H1 (cell line): ENCODE data around the gene MTM1. TPM values are rescaled to one million over a fixed set of nuclear protein-coding genes. Genes with fewer than 3 reads are reported as not detected.

Experiments
- CTCF ChIA-PET: fragments of 300-600 bp; sonication (Branson Sonifier 250); formaldehyde crosslinking; loops from one replicate; lab custom pipeline; 2021; ENCODE audit not compliant: partially characterized antibody; lab: Charles Lee
- POLR2A ChIA-PET: fragments of 300-600 bp; sonication (Branson Sonifier 250); formaldehyde crosslinking; loops from one replicate; lab custom pipeline; 2021; ENCODE audit warnings: inconsistent platforms; ENCODE audit not compliant: partially characterized antibody; lab: Charles Lee
- DNase-seq, 2 experiments: peaks; one replicate each; pipeline versions ENCODE4 v3.0.0 to v3.0.0-alpha.2; 2010 to 2022; ENCODE audit warnings: low spot score in 2 of 2, low read depth in 1 of 2, mixed read lengths in 1 of 2
- FAIRE-seq: peaks from 2 replicates; lab custom pipeline; 2011; peaks lifted over from hg19 to GRCh38; lab: Jason Lieb, UNC
- H2AFZ ChIP-seq: 2 replicates; pipeline ENCODE4 v1.8.1; 2012; ENCODE audit warnings: low read length, inconsistent platforms
- H2AK5ac ChIP-seq: 2 replicates; pipeline ENCODE4 v1.6.1; 2013; ENCODE audit warnings: low read depth, low read length
- H2BK120ac ChIP-seq: replicated peaks from 2 replicates; pipeline ENCODE3; 2013; ENCODE audit warnings: low read depth, low read length, inconsistent platforms
- H2BK12ac ChIP-seq: 2 replicates; pipeline ENCODE4 v1.6.1; 2013; ENCODE audit warnings: low read depth, low read length
- H2BK15ac ChIP-seq: 2 replicates; pipeline ENCODE4 v1.6.1; 2013; ENCODE audit warnings: low read length
- H2BK20ac ChIP-seq: 2 replicates; pipeline ENCODE4 v1.6.1; 2013; ENCODE audit warnings: low read length
- H2BK5ac ChIP-seq: 2 replicates; pipeline ENCODE4 v1.6.1; 2013; ENCODE audit warnings: low read depth, low read length
- H3K14ac ChIP-seq: 2 replicates; pipeline ENCODE4 v1.6.1; 2013; ENCODE audit warnings: inconsistent platforms; ENCODE audit not compliant: insufficient read length
- H3K18ac ChIP-seq: 2 replicates; pipeline ENCODE4 v1.6.1; 2013; ENCODE audit warnings: low read length; ENCODE audit errors: extremely low read depth
- H3K23ac ChIP-seq: 2 replicates; pipeline ENCODE4 v1.6.1; 2013; ENCODE audit warnings: inconsistent platforms; ENCODE audit not compliant: insufficient read length
- H3K23me2 ChIP-seq: 2 replicates; pipeline ENCODE4 v1.6.1; 2013; ENCODE audit warnings: low read depth, low read length
- H3K27ac ChIP-seq: 2 replicates; pipeline ENCODE4 v1.6.1; 2011; ENCODE audit warnings: low read depth, low read length, inconsistent platforms
- H3K27me3 ChIP-seq, 4 experiments: replicated peaks in 1 of 4; 1 replicate in 1 of 4; 2 replicates in 3 of 4; pipeline versions ENCODE4 v1.6.1 to v1.8.1; 2011 to 2013; ENCODE audit warnings: low read length in 3 of 4, mild to moderate bottlenecking in 3 of 4, inconsistent platforms in 2 of 4, mixed read lengths in 2 of 4, moderate library complexity in 1 of 4; ENCODE audit not compliant: control insufficient read depth in 3 of 4, insufficient read depth in 3 of 4; ENCODE audit errors: extremely low read depth in 1 of 4
- H3K36me3 ChIP-seq, 4 experiments: 2 replicates each; pipeline versions ENCODE4 v1.6.1 to v1.8.1; 2011 to 2013; ENCODE audit warnings: mild to moderate bottlenecking in 4 of 4, low read length in 3 of 4, moderate library complexity in 2 of 4, control low read depth in 1 of 4, inconsistent platforms in 1 of 4; ENCODE audit not compliant: insufficient read depth in 4 of 4, control insufficient read depth in 2 of 4
- H3K4ac ChIP-seq: replicated peaks from 2 replicates; pipeline ENCODE3; 2013; ENCODE audit warnings: low read length, low read depth, mixed read lengths, inconsistent platforms; ENCODE audit not compliant: insufficient read length
- H3K4me1 ChIP-seq, 4 experiments: replicated peaks in 1 of 4; 1 replicate in 1 of 4; 2 replicates in 3 of 4; pipeline versions ENCODE4 v1.6.1 to v1.8.1; 2011 to 2013; ENCODE audit warnings: low read length in 3 of 4, inconsistent platforms in 2 of 4, mixed read lengths in 1 of 4; ENCODE audit not compliant: insufficient read depth in 4 of 4, control insufficient read depth in 3 of 4
- H3K4me2 ChIP-seq, 2 experiments: 2 replicates each; pipeline versions ENCODE4 v1.6.1 to v1.8.1; 2011 to 2013; ENCODE audit warnings: low read depth in 2 of 2, low read length in 2 of 2, control low read depth in 1 of 2, inconsistent platforms in 1 of 2, mild to moderate bottlenecking in 1 of 2; ENCODE audit not compliant: insufficient read depth in 1 of 2
- H3K4me3 ChIP-seq, 4 experiments: fragments of 200-600, 300-600 bp in 1 of 4; sonication (generic), shearing (Covaris generic), sonication (Bioruptor Twin) in 1 of 4; 2 replicates each; pipeline versions ENCODE4 v1.5.1 to v1.8.1; 2011 to 2016; ENCODE audit warnings: low read length in 4 of 4, low read depth in 3 of 4, control low read depth in 2 of 4, inconsistent platforms in 2 of 4, mild to moderate bottlenecking in 2 of 4, mixed read lengths in 1 of 4, moderate library complexity in 1 of 4; ENCODE audit not compliant: insufficient read depth in 2 of 4; ENCODE audit errors: extremely low read depth in 1 of 4
- H3K56ac ChIP-seq: replicated peaks from 2 replicates; pipeline ENCODE3; 2013; ENCODE audit warnings: low read depth, mild to moderate bottlenecking, mixed read lengths, low read length, inconsistent platforms; ENCODE audit not compliant: insufficient read length
- H3K79me1 ChIP-seq: 2 replicates; pipeline ENCODE4 v1.6.1; 2013; ENCODE audit warnings: low read depth, low read length, control low read depth
- H3K79me2 ChIP-seq, 2 experiments: 2 replicates each; pipeline versions ENCODE4 v1.6.1 to v1.8.1; 2012 to 2013; ENCODE audit warnings: low read length in 2 of 2, mild to moderate bottlenecking in 2 of 2, inconsistent platforms in 1 of 2; ENCODE audit not compliant: insufficient read depth in 2 of 2, control insufficient read depth in 1 of 2
- H3K9ac ChIP-seq, 4 experiments: replicated peaks in 1 of 4; 1 replicate in 1 of 4; 2 replicates in 3 of 4; pipeline versions ENCODE4 v1.6.1 to v1.8.1; 2011 to 2013; ENCODE audit warnings: low read depth in 3 of 4, low read length in 3 of 4, control low read depth in 2 of 4, mild to moderate bottlenecking in 2 of 4, moderate library complexity in 2 of 4, inconsistent platforms in 1 of 4; ENCODE audit errors: extremely low read depth in 1 of 4
- H3K9me3 ChIP-seq, 2 experiments: 2 replicates each; pipeline versions ENCODE4 v1.6.1 to v1.8.1; 2012 to 2013; ENCODE audit warnings: mild to moderate bottlenecking in 2 of 2, moderate library complexity in 2 of 2, control low read depth in 1 of 2, inconsistent platforms in 1 of 2, low read depth in 1 of 2, low read length in 1 of 2, mixed read lengths in 1 of 2; ENCODE audit not compliant: insufficient read depth in 2 of 2
- H4K20me1 ChIP-seq, 2 experiments: replicated peaks in 1 of 2; 2 replicates each; pipeline versions ENCODE3 to v1.8.1; 2011 to 2013; ENCODE audit warnings: inconsistent platforms in 2 of 2, low read length in 2 of 2, mild to moderate bottlenecking in 1 of 2; ENCODE audit not compliant: insufficient read depth in 2 of 2, control insufficient read depth in 1 of 2
- H4K5ac ChIP-seq: 2 replicates; pipeline ENCODE4 v1.6.1; 2013; ENCODE audit warnings: low read length, low read depth, mixed read lengths, inconsistent platforms; ENCODE audit not compliant: insufficient read length
- H4K8ac ChIP-seq: 2 replicates; pipeline ENCODE4 v1.8.0; 2013; ENCODE audit warnings: mild to moderate bottlenecking, moderate library complexity, low read length, inconsistent platforms; ENCODE audit not compliant: insufficient read depth; ENCODE audit errors: extremely low read depth
- H4K91ac ChIP-seq: replicated peaks from 2 replicates; pipeline ENCODE3; 2013; ENCODE audit warnings: low read length, mixed read lengths, inconsistent platforms; ENCODE audit not compliant: insufficient read length
- ASH2L ChIP-seq: fragments of 200-600, 300-600 bp; sonication (generic); IDR thresholded peaks from one replicate; pipeline ENCODE4 v1.7.1; 2017; ENCODE audit warnings: low read length
- BCL11A ChIP-seq, 2 experiments: IDR thresholded peaks; one replicate each; pipeline ENCODE4 v1.6.1; 2011; ENCODE audit warnings: low read depth in 2 of 2, low read length in 2 of 2, mild to moderate bottlenecking in 2 of 2
- GABPA ChIP-seq: IDR thresholded peaks from 2 replicates; pipeline ENCODE4 v1.6.1; 2011; ENCODE audit warnings: mild to moderate bottlenecking, low read length, moderate library complexity, borderline replicate concordance; ENCODE audit not compliant: insufficient read depth
- KDM4A ChIP-seq: IDR thresholded peaks from one replicate; pipeline ENCODE4 v1.7.1; 2012; ENCODE audit warnings: low read depth, mild to moderate bottlenecking, moderate library complexity, low read length, inconsistent platforms; ENCODE audit not compliant: severe bottlenecking
- KDM5A ChIP-seq: fragments of 200-600 bp; IDR thresholded peaks from 2 replicates; pipeline ENCODE4 v1.7.1; 2012; ENCODE audit warnings: mild to moderate bottlenecking, low read length, inconsistent platforms, mixed read lengths
- NRF1 ChIP-seq: IDR thresholded peaks from 2 replicates; pipeline ENCODE4 v1.6.1; 2011; ENCODE audit warnings: mild to moderate bottlenecking, low read depth, low read length, improper control_type of control experiment
- POLR2AphosphoS5 ChIP-seq: IDR thresholded peaks from 2 replicates; pipeline ENCODE4 v1.6.1; 2011; ENCODE audit warnings: low read depth, low read length
- RBBP5 ChIP-seq: IDR thresholded peaks from 2 replicates; pipeline ENCODE4 v1.7.1; 2012; ENCODE audit warnings: low read depth, mild to moderate bottlenecking, inconsistent platforms, low read length, moderate library complexity, borderline replicate concordance
- SIN3A ChIP-seq, 2 experiments: IDR thresholded peaks in 1 of 2; conservative IDR thresholded peaks in 1 of 2; 2 replicates each; pipeline ENCODE4 v1.6.1; 2011 to 2012; ENCODE audit warnings: low read length in 2 of 2, improper control_type of control experiment in 1 of 2, low read depth in 1 of 2, mild to moderate bottlenecking in 1 of 2
- SP2 ChIP-seq: IDR thresholded peaks from 2 replicates; pipeline ENCODE4 v1.6.1; 2012; ENCODE audit warnings: mild to moderate bottlenecking, low read length, inconsistent platforms
- TAF1 ChIP-seq: IDR thresholded peaks from 2 replicates; pipeline ENCODE4 v1.6.1; 2011; ENCODE audit warnings: mild to moderate bottlenecking, low read depth, low read length
- TEAD4 ChIP-seq: IDR thresholded peaks from 2 replicates; pipeline ENCODE4 v1.6.1; 2012; ENCODE audit warnings: low read depth, low read length, inconsistent platforms, mixed read lengths
- polyA plus RNA-seq, 7 experiments: library from polyadenylated mRNA; depleted of rRNA in 3 of 7; stranded (reverse) in 5 of 7; unstranded in 2 of 7; fragments of >200 nt in 5 of 7; fragments of 200-250 nt in 2 of 7; gene quantifications; 1 replicate in 5 of 7; 2 replicates in 1 of 7; 4 replicates in 1 of 7; pipeline versions ENCODE4 v1.2.1 to v1.2.3, GENCODE V29; 2011 to 2013; ENCODE audit warnings: missing spikeins in 2 of 7, mixed read lengths in 2 of 7
- total RNA-seq: library from RNA; stranded (reverse); fragmentation: NEBNext Ultra II Directional; extraction: Animal tissue kit (Norgen Biotek cat#: 25700); gene quantifications from 2 replicates; pipeline ENCODE4 v1.2.1, GENCODE V29; 2021
- TF ChIP-seq, protein P1 (sequence below): IDR thresholded peaks from 2 replicates; pipeline ENCODE4 v1.6.1; 2011; ENCODE audit warnings: low read depth, mild to moderate bottlenecking, low read length; ENCODE audit not compliant: insufficient read depth

MTM1 gene
- total and polyA plus RNA-seq, 2 of the 8 experiments (the other 6 are each of a cell fraction or from before 2014, with no cell fraction given) = 2.3 to 8.4 TPM

- TF ChIP-seq POLR2AphosphoS5 = no peak
These were observed 53.2 kb downstream of the MTM1 start (continued) for GRCh38 chrX:150621652-150622051.

DNA sequence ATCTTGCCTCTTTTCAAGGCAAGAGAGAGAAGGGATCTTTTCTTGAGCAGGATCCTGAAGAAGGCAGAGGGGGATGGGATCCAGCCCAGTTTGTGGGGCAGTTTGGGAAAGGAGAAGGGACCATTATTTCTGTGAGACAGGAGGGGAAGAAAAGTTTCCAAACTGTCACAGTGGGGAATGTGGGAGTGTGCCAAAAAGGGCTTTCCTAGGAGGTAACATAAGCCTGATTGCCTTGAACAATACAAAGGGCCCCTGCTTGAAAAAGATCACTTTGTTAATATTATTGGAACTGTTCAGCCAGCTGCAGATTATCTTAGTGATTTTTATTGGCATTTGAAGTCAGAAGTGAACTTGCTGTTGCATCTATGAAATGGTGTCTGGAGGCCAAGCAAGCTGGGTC is 55.2 kb downstream of the MTM1 start:
- H3K14ac ChIP-seq = no peak overlapping the region
- H3K23me2 ChIP-seq = no peaks in the 10 kb centered on the region
- H2BK120ac ChIP-seq = no peak overlapping the region
- H2BK20ac ChIP-seq = no peak overlapping the region
- no peak overlapping the region for H4K8ac ChIP-seq
- H4K20me1 ChIP-seq = no peaks in the 10 kb centered on the region
- H3K79me1 ChIP-seq = no peaks in the 10 kb centered on the region
- no peak overlapping the region for H2BK5ac ChIP-seq
- H4K91ac ChIP-seq = no peak overlapping the region
- H3K18ac ChIP-seq = no peak overlapping the region
- no peak overlapping the region for H3K4me2 ChIP-seq
- H3K36me3 ChIP-seq = no peaks in the 10 kb centered on the region; a peak in 2 of 8 replicates
- H3K23ac ChIP-seq = no peak overlapping the region
- no peak overlapping the region for H2BK15ac ChIP-seq
- no peak overlapping the region for H3K27ac ChIP-seq
- no peak overlapping the region for H3K4me3 ChIP-seq
- TF ChIP-seq SP2 (no peak), KDM4A (no peak), KDM5A (no peak), TEAD4 (no peak), POLR2AphosphoS5 (no peak), BCL11A (IDR thresholded peaks at IDR 0.05; ENCODE audit: low read depth in 2 of 2, low read length in 2 of 2) (no peak), SIN3A (conservative IDR thresholded peaks at IDR 0.05 in 1 of 2, IDR thresholded peaks at IDR 0.05 in 1 of 2; ENCODE audit: low read depth in 1 of 2, low read length in 2 of 2) (no peak), NRF1 (no peak), RBBP5 (no peak), ASH2L (no peak), GABPA (no peak), TAF1 (no peak)
- TF ChIP-seq, protein P1, sequence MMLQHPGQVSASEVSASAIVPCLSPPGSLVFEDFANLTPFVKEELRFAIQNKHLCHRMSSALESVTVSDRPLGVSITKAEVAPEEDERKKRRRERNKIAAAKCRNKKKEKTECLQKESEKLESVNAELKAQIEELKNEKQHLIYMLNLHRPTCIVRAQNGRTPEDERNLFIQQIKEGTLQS = no peak
- no peak overlapping the region for H2AFZ ChIP-seq
- no peak overlapping the region for H3K9ac ChIP-seq
- H2AK5ac ChIP-seq = no peak overlapping the region
- FAIRE-seq (peak; percentile 28), DNase-seq (no peak)
- no peak overlapping the region for H2BK12ac ChIP-seq
- H3K27me3 ChIP-seq = no peaks in the 10 kb centered on the region
- H3K4ac ChIP-seq = no peak overlapping the region
- H3K9me3 ChIP-seq = no peaks in the 10 kb centered on the region
- ChIA-PET POLR2A (no interaction called here), CTCF (no interaction called here)
- H3K4me1 ChIP-seq = no peaks in the 10 kb centered on the region
- H3K79me2 ChIP-seq = no peaks in the 10 kb centered on the region
- H4K5ac ChIP-seq = no peak overlapping the region
- H3K56ac ChIP-seq = no peak overlapping the region
